Measurements from ENCODE around the gene IRF2.

IRF2 gene

DNA sequence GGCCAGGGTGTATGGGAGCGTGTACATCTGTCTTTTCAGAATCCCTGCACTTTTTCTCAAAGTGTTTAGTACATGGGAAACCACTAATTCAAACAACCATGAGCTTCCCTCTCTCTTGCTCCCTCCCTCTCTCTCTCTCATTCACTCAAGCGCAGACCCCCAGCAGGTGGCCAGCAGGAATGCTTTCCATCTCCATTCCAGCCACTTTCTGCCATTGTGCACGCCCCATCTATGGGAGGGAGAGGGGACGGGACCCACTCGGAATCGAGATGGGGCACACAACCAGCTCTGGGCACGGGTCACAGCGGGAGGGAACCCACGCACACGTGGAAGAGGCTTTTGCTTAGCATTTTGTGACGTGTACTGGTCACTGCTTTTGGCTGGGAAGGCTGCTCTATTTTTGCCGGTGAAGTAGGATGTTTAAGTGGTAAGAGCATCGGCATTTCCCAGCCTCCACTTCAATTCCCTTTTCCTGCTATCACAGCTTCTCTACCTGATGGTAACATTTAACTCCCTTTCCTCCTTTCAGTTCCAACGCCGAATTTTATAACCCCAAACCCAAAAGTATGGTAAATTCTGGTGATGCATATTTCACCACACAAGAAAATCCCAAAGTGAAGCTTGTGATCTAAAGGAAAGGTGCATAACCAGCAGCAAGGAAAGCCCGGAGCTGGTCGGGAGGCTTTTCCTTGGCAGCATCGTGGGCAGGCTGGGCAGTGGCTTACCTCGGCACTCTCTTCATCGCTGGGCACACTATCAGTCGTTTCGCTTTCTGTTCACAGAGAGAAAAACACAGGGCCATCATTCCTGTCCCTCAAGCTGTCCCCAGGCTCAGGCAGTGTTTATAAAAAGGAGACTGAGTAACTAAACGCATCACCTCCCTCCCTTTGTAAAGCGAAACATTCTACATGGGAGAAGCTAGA, 84.1 kb downstream of the IRF2 start:
- H3K36me3 ChIP-seq (ENCODE audit: insufficient read depth, low read length): peaks cover 50% of the 10 kb centered on the region
- no peaks in the 10 kb centered on the region for H3K27me3 ChIP-seq (ENCODE audit: control insufficient read depth, insufficient read depth, low read length)
- no peak overlapping the region for H3K4me3 ChIP-seq (ENCODE audit: low read length)
- H3K4me1 ChIP-seq (ENCODE audit: control insufficient read depth, insufficient read depth, low read length): peaks cover 6% of the 10 kb centered on the region
- no peaks in the 10 kb centered on the region for H3K9me3 ChIP-seq (replicated peaks; ENCODE audit: low read length)
- H3K4me2 ChIP-seq (ENCODE audit: low read length): no peak overlapping the region
- no peak overlapping the region for H3K9ac ChIP-seq (ENCODE audit: low read depth, low read length)

DNA sequence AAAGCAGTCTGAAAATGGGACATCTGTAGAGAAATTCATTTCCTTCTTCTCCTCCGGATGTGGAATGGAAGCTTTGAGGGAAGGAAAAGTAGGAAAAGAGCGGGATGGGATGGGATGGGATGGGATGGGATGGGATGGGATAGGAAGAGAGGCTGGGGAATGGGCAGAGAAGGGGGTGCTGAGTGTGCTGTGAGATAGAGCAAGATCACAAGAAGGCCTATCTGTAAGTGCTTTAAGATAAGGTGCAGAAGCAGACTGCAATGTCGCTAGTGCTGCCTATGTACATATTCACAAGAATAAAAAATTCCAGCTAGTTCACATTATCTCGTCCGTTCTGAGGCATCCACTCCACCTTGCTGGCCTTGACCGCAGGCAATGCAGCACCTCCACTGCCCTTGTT, 86.2 kb downstream of the IRF2 start:
- Histone ChIP-seq H3K9me3 (replicated peaks; ENCODE audit: low read length) (no peaks in the 10 kb centered on the region), H3K4me3 (ENCODE audit: low read length) (no peak overlapping the region), H3K36me3 (ENCODE audit: insufficient read depth, low read length) (peaks cover 44% of the 10 kb centered on the region), H3K27me3 (ENCODE audit: control insufficient read depth, insufficient read depth, low read length) (no peaks in the 10 kb centered on the region), H3K4me1 (ENCODE audit: control insufficient read depth, insufficient read depth, low read length) (peaks cover 26% of the 10 kb centered on the region), H3K9ac (ENCODE audit: low read depth, low read length) (no peak overlapping the region), H3K4me2 (ENCODE audit: low read length) (no peak overlapping the region)

DNA sequence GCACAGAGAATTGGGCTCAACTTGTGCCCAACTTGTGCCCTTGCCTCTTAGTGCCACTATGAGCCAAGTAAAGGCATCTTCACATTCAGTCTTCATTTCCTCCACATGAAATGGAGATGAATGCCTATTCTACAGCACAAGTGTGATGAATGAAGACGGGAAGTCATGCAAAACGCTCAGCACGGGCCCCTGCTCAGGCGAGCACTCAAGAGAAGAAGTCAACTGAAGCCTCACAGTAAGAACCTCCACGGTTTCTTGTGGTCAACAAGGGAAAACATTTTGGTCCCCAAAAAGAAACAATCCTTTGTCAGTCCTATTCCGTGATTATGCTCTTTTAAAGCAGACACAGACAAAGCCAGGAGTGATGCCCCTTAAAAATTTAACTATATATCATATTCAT, 87.0 kb downstream of the IRF2 start:
- Histone ChIP-seq H3K36me3 (ENCODE audit: insufficient read depth, low read length) (peaks cover 36% of the 10 kb centered on the region), H3K4me1 (ENCODE audit: control insufficient read depth, insufficient read depth, low read length) (peaks cover 34% of the 10 kb centered on the region), H3K9me3 (replicated peaks; ENCODE audit: low read length) (no peaks in the 10 kb centered on the region), H3K27me3 (ENCODE audit: control insufficient read depth, insufficient read depth, low read length) (no peaks in the 10 kb centered on the region), H3K4me3 (ENCODE audit: low read length) (no peak overlapping the region), H3K9ac (ENCODE audit: low read depth, low read length) (no peak overlapping the region), H3K4me2 (ENCODE audit: low read length) (no peak overlapping the region)

DNA sequence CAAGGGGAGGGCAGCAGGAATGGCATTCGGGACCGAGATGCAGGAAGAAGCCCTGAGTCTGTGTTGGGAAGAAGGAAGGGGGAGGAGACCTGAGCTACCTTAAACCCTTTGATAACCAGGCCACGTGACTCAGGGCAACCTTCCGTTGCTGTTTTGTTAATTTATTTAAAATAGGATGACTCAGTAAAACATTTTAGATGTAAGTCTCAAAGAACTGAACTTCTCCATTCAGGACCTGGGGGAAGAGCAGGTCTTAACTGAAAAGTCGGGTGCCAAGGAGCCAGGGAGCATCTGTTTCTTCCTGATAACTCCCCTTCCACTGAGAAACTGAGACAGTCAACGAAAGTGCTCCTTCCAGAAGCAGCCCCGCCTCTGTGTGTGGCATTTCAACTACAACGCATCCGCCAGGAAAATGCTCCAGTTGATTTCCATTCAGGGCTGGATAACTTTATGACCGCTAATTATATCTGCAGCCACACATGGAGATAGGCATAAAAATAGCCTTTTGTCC, 88.0 kb downstream of the IRF2 start:
- Histone ChIP-seq H3K36me3 (ENCODE audit: insufficient read depth, low read length) (peaks cover 26% of the 10 kb centered on the region), H3K4me1 (ENCODE audit: control insufficient read depth, insufficient read depth, low read length) (peaks cover 37% of the 10 kb centered on the region), H3K27me3 (ENCODE audit: control insufficient read depth, insufficient read depth, low read length) (no peaks in the 10 kb centered on the region), H3K9me3 (replicated peaks; ENCODE audit: low read length) (no peaks in the 10 kb centered on the region), H3K9ac (ENCODE audit: low read depth, low read length) (no peak overlapping the region), H3K4me2 (ENCODE audit: low read length) (no peak overlapping the region), H3K4me3 (ENCODE audit: low read length) (no peak overlapping the region)

DNA sequence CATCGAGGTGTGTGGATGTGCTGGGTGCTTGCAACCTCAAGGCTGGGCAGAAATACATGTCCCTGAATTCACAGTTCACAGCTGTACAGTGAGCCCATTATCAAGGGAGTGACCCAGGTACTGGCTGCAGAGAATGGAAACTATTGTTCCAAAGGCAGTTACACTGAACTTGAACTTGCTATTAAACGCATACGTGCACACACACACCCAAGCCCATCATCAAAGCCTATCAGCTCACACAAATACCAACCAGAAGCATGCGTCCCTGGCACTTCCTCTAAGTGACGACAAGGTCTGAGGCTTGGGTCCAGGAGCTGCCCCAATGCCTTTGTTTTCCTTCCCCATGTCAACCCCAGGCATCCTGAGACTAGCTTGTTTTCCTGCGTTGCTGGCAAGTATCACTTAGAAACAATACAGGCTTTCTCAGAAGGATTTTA, 88.6 kb downstream of the IRF2 start:
- H3K4me2 ChIP-seq (ENCODE audit: low read length): no peak overlapping the region
- no peak overlapping the region for H3K9ac ChIP-seq (ENCODE audit: low read depth, low read length)
- peaks cover 20% of the 10 kb centered on the region for H3K36me3 ChIP-seq (ENCODE audit: insufficient read depth, low read length)
- H3K4me3 ChIP-seq (ENCODE audit: low read length): no peak overlapping the region
- no peaks in the 10 kb centered on the region for H3K27me3 ChIP-seq (ENCODE audit: control insufficient read depth, insufficient read depth, low read length)
- H3K9me3 ChIP-seq (replicated peaks; ENCODE audit: low read length): no peaks in the 10 kb centered on the region
- H3K4me1 ChIP-seq (ENCODE audit: control insufficient read depth, insufficient read depth, low read length): peaks cover 37% of the 10 kb centered on the region

DNA sequence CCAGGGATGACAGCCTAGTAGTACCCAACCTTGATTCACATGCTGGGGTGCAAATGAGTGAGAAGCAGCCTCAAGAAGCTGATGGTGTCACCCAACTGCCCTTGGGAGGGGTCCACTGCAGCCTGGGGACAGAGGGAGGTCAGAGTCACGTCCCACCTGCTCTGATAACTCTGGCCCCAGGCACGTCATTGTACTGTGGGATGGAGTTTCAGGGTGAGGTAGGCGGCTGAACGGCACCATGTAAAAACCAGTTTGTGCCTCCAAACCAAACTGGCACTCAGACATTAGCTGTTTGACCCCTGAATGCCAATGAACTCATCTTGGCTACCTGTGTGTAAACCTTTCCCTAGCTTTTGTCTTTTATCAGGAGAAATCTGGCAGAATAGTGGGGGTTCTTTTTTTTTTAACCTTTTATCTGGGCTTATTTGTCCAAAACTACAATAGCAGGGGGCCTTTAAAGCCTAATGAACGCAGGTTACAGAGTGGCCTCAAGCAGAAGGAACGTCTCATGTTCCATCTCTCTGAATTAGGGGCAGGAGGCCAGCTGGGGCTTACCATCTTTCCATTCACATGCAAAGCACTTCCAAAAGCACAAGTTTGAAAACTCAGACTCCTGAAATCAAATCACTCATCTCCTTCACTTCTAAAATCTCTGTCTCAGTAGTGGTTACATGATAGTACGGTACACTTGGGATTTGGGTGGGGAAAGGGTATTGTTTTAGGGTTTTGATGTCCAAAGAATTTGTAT, 89.4 kb downstream of the IRF2 start:
- peak overlapping the region; percentile 59 for H3K9ac ChIP-seq (ENCODE audit: low read depth, low read length)

DNA sequence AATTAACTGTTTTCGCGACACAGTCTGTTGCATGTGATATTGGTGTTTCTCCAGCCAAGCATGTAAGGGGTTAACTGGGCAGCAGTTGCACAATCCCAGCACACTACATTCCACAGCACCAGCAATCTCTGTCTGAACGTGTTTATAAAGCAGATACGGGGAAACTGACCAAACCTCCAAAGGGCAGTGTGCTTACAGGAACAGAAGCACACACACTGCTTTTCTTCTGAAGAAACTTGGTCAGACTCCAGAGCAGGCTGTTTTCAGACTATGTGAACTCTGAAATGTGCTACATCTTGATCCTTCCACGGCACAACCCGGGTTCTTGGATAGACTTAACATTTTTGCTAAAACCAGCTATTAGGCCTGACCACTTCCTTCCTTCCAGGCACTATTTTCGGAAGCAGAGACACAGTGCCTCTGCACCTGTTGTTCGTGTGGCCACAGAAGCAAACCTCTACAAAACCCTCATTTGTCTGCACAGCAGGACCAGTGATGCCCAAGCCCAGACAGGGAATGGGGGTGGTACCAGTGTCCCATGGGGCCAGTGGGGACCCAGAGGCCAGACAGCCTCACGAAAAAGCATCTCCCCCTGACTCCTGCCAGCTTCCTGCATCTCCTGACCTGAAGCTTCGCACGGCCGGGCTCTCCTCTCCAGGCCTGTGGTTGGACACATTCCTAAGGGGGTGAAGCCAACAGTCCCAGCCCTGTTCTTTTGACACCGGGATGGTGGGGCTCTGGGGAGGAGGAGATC, 90.1 kb downstream of the IRF2 start:
- Histone ChIP-seq H3K9me3 (replicated peaks; ENCODE audit: low read length) (no peaks in the 10 kb centered on the region), H3K27me3 (ENCODE audit: control insufficient read depth, insufficient read depth, low read length) (no peaks in the 10 kb centered on the region), H3K4me1 (ENCODE audit: control insufficient read depth, insufficient read depth, low read length) (peaks cover 37% of the 10 kb centered on the region), H3K4me3 (ENCODE audit: low read length) (peak overlapping the region; percentile 61), H3K4me2 (ENCODE audit: low read length) (peak overlapping the region; percentile 80), H3K36me3 (ENCODE audit: insufficient read depth, low read length) (peaks cover 6% of the 10 kb centered on the region), H3K9ac (ENCODE audit: low read depth, low read length) (peak overlapping the region; percentile 59)

More for the DNA sequence above, 89.4 kb downstream of the IRF2 start:
- H3K4me3 ChIP-seq (ENCODE audit: low read length): peak overlapping the region; percentile 61
- H3K27me3 ChIP-seq (ENCODE audit: control insufficient read depth, insufficient read depth, low read length): no peaks in the 10 kb centered on the region
- peaks cover 14% of the 10 kb centered on the region for H3K36me3 ChIP-seq (ENCODE audit: insufficient read depth, low read length)
- peaks cover 37% of the 10 kb centered on the region for H3K4me1 ChIP-seq (ENCODE audit: control insufficient read depth, insufficient read depth, low read length)
- no peaks in the 10 kb centered on the region for H3K9me3 ChIP-seq (replicated peaks; ENCODE audit: low read length)
- peak overlapping the region; percentile 80 for H3K4me2 ChIP-seq (ENCODE audit: low read length)

DNA sequence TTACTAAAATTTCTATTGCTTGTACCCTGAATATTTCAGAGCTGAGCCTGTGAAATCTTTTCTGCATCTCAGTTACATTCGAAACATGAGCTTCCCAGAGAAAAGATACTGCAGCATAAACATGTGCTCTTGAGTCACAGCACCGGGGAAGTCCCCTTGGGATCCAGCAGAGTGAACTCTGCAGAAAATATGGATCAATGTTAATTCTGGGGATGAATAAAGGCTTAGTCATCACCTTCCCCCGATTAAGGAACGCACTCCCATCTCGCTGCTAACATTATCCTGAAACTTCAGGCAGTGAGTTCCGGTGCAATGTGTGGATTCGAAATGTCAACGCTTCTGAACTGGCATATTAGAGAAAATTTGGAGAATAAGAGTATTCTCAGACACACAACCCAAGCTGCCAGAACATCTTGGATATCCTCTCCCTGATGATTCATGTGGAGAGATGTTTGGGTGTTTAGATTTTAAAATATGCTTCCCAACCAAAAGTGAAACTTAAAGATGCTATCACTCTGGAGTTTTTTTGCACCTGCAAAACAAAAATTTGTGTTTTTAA, 90.8 kb downstream of the IRF2 start:
- Histone ChIP-seq H3K36me3 (ENCODE audit: insufficient read depth, low read length) (peaks cover 5% of the 10 kb centered on the region), H3K4me2 (ENCODE audit: low read length) (peak overlapping the region; percentile 80), H3K4me1 (ENCODE audit: control insufficient read depth, insufficient read depth, low read length) (peaks cover 37% of the 10 kb centered on the region), H3K4me3 (ENCODE audit: low read length) (peak overlapping the region; percentile 61), H3K27me3 (ENCODE audit: control insufficient read depth, insufficient read depth, low read length) (no peaks in the 10 kb centered on the region), H3K9me3 (replicated peaks; ENCODE audit: low read length) (no peaks in the 10 kb centered on the region), H3K9ac (ENCODE audit: low read depth, low read length) (peak overlapping the region; percentile 59)

DNA sequence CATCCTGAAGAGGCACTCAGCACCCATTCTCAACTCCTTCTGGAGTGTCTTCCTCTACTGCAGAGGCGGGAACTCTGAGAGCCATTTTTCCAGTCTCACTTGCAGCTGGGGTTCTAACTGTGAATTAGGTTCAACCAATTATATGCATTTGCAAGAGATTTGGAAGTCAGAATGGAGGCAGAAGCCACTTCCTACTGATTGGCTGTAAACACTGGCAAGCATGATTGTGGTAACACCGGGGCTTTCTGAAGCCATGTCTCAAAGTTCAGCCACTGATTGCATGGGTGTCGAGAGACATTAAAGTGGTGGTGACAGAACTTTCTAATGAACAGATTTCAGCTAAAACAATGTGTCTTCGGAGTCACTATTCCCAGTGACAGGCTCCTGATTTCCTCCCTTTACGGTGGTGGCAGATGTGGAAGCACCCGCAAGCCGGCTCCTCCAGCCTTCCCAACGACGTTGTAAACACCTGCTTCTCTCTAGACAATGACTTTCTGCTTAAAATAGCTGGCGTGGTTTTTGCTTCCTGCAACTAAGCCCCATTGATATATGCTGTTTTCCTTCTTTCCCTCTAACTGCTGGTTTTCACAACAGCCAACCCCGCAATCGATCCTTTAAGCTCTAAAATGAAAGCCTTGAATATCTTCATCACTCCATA, 92.0 kb downstream of the IRF2 start:
- Histone ChIP-seq H3K9ac (ENCODE audit: low read depth, low read length) (peak overlapping the region; percentile 56), H3K36me3 (ENCODE audit: insufficient read depth, low read length) (peaks cover 5% of the 10 kb centered on the region), H3K4me3 (ENCODE audit: low read length) (no peak overlapping the region), H3K4me1 (ENCODE audit: control insufficient read depth, insufficient read depth, low read length) (peaks cover 37% of the 10 kb centered on the region), H3K4me2 (ENCODE audit: low read length) (peak overlapping the region; percentile 80), H3K9me3 (replicated peaks; ENCODE audit: low read length) (no peaks in the 10 kb centered on the region), H3K27me3 (ENCODE audit: control insufficient read depth, insufficient read depth, low read length) (no peaks in the 10 kb centered on the region)

DNA sequence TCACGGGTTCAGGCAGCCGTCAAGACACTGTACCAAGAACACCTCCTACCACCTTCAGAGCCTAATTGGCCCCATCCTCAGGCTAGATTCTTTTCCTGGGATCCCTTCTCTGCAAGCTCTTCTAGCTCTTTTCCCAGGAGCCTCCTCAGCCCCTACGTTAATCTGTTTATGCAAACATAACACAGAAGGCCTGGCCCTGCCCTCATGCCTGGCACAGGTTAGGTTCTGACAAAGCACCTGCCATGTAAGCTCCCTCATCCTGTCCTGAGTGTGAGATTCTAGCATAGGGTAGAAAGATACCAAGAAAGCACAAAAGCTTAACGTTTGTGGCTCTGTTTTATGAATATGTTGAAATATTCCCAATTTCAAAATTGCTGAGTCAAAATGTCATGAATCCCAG, 93.6 kb downstream of the IRF2 start:
- peaks cover 36% of the 10 kb centered on the region for H3K4me1 ChIP-seq (ENCODE audit: control insufficient read depth, insufficient read depth, low read length)

More for the DNA sequence above, 93.6 kb downstream of the IRF2 start:
- H3K36me3 ChIP-seq (ENCODE audit: insufficient read depth, low read length): no peaks in the 10 kb centered on the region
- H3K27me3 ChIP-seq (ENCODE audit: control insufficient read depth, insufficient read depth, low read length): no peaks in the 10 kb centered on the region
- no peaks in the 10 kb centered on the region for H3K9me3 ChIP-seq (replicated peaks; ENCODE audit: low read length)
- no peak overlapping the region for H3K4me3 ChIP-seq (ENCODE audit: low read length)
- H3K4me2 ChIP-seq (ENCODE audit: low read length): no peak overlapping the region
- no peak overlapping the region for H3K9ac ChIP-seq (ENCODE audit: low read depth, low read length)

All from skeletal muscle satellite cell (primary cell).